Stimulated activated CD8-positive, alpha-beta memory T cell treated with anti-CD3 and anti-CD28 coated beads, Interleukin-7, amount 100 ng/mL, for 4 hours (primary cell): ENCODE data around the gene NCF4.
A peak's percentile ranks its signal among the peaks of the same experiment; 100 is the strongest.

ENCODE experiments used
- DNase-seq, 2 donors: peaks; one replicate each; pipeline ENCODE4 v3.0.0-alpha.2; 2020; ENCODE audit warnings: low read depth in 2 of 2

Gene NCF4

GRCh38 chr22:36860821-36861659 lies at the start of gene NCF4:
Gene NCF4 (plus strand): TSS chr22:36861006. CDS start chr22:36861172, 166 bp downstream.
- DNase-seq: peak in 1 of 2 donors; percentile 13

DNA sequence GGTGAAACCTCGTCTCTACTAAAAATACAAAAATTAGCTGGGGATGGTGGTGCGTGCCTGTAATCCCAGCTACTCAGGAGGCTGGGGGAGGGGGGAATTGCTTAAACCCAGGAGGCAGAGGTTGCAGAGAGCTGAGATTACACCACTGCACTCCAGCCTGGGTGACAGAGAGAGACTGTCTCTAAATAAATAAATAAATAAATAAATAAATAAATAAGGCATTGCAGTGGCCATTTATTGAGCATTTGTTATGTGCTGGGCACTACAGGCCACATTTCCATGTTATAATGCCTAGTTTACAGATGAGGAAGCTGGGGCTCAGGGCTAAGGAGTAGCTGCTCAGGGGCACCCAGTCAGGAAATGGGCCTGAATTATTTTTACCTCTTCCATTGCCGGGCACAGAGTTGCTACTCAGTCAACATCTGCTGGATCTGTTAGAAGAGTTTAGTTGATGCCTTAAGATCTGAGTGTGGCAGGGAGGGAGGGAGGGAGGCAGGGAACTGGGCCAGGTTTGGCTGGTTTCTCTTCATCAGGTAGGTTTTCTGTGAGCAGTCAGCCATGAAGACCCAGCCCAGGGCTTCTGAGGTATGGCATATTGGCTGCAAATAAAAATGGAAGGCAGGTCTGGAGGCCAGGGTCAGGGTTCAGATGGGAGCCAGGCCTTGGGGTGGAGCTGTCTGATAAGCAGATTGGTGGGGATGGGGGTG lies 49.6 kb upstream of the NCF4 start:
- no peak for DNase-seq

DNA sequence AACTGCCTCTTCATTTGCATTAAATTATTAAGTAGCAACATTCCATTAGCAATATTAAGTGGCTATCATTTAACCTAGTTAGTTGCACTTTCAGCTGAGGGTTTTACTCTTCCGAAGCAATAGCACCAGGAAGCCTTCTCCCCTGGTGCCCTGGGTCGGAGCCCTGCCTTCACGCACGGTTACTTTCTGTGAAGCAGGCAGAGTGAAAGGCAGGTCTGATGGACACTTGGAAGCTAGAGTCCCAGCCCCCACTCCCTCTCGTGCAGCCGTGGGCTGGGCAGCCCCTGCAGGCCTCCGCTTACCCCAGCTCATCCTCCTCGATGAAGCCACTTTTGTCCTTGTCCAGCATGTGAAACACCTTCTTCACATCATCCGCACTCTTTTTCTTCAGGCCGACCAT lies 46.0 kb upstream of the NCF4 start:
- DNase-seq: no peak

GRCh38 chr22:36815558-36816338 lies 45.1 kb upstream of the NCF4 start:
- no peak for DNase-seq

DNA sequence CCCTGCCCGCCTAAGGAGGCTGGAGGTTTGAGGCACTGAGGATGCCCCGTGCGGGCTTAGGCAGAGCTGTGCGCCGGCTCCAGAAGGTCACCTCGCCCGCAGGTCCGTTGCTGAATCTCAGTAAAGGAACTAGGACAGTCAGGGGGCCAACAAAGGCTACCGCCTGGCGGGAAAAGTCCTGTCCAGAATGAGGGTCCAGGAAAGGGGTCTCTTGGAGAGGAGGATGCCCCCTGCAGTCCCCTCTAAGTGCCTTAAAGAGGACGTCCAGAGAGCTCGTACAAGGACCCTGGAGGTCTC lies 44.5 kb upstream of the NCF4 start:
- DNase-seq: no peak

DNA sequence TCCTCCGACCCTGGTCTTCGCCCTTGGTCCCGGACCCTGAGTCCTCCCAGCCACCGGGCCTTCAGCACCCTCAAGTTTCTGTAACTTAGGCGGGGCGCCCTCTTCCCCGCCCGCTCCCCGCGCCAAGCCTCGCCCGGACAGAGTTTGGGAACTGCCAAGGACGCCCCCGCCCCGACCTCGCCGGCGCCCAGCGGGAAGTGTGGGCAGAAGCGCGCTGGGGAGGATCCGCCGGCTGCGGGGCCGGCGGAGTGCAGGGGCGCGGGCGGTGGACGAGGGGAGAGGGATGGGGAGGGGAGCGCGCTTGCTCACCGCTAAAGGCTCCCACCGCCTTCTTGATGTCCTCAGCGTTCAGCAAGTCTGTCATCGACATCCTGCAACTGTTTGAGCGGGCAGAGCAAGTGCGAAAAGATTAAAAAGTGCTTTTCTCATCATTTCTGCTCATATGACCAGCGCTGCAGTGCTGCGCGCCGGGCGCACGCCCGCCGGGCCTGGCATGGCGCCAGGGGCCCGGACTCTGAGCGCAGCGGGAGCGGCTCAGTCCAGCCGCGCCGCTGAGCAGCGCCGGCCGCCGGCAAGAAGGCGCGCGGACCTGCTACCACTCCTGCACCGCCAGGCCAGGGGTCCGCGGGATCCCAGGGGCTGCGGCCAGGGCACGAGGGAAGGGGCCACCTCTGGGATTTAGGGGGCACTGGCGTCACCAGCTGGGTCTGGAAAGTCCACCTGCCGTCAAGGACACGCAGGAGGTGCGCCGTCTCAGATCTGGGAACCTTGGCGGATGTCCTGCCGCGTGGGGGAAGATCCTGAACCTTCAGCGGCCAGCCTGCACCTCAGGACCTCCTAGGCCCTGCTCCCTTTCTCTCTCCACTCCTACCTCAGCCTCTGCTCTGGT lies 43.9 kb upstream of the NCF4 start, which contains the start of gene PVALB:
Gene PVALB (minus strand): TSS at position 400 of the 889 bp plus-strand sequence. CDS start 30 bp downstream, at position 370.
- DNase-seq: no peak

DNA sequence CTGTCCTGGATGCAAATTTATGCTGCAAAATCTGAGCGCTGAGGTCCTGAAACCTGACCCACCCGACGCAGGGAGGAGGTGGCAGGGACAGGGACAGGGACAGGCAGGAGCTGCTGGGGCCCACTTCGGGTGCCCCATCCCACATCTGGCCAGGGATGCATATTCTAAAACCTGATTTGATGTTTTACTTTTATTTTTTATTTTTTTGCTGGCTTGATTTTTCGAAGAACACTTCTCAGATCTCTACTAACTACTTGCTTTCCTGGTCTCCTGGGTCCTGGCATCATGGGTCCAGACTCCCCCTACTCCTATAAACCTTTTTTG lies 43.3 kb upstream of the NCF4 start:
- DNase-seq: no peak

- DNase-seq: no peak
Observed at GRCh38 chr22:36818010-36818642, 42.7 kb upstream of the NCF4 start.

GRCh38 chr22:36819112-36819511 lies 41.7 kb upstream of the NCF4 start:
- DNase-seq: no peak

- no peak for DNase-seq
Observed at GRCh38 chr22:36822581-36822980, 38.2 kb upstream of the NCF4 start.

- no peak for DNase-seq
Observed at GRCh38 chr22:36823186-36823839, 37.5 kb upstream of the NCF4 start.

DNA sequence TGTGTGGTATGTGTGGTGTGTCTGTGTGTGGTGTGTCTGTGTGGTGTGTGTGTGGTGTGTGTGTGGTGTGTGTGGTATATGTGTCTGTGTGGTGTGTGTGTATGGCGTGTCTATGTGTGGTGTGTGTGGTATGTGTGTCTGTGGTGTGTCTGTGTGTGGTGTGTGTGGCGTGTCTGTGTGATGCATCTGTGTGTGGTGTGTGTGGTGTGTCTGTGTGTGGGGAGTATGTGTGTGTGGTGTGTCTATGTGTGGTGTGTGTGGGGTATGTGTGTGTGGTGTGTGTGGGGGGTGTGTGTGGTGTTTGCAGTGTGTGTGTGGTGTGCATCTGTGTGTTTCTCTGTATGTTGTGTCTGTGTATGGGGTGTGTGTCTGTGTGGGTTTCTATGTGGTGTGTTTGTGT lies 36.2 kb upstream of the NCF4 start:
- no peak for DNase-seq

- DNase-seq: no peak
Observed at GRCh38 chr22:36826262-36826661, 34.5 kb upstream of the NCF4 start.

GRCh38 chr22:36828815-36829214 lies 32.0 kb upstream of the NCF4 start:
- DNase-seq: no peak

DNA sequence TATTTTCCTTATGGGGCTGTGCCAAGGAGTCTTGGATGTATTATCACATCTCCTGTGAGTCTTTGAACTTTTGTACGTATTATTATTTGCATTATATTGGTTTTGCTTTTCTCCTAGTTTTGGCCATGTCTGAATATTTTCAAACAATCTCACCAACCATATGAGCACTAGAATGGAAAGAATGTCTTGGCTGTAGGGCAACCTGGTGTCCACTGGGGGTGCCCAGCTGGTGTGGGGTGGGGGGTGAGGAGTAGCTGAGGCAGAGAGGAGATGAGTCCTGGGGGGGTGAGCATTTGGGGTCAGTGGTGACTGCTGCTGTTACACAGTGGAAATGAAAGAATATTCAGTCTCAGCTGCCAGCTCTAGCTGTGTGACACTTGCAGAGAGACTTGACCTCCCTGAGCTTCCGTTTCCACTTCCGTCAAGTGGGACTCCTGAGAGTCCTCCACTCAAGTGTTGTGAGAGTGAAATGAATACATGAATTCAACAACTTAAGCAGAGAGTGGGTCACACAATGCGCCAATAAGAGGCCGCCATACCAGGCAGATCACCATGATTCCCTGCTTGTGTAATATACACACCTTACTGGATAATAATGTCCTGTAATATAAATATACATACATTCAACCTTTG lies 31.3 kb upstream of the NCF4 start:
- DNase-seq: no peak

DNA sequence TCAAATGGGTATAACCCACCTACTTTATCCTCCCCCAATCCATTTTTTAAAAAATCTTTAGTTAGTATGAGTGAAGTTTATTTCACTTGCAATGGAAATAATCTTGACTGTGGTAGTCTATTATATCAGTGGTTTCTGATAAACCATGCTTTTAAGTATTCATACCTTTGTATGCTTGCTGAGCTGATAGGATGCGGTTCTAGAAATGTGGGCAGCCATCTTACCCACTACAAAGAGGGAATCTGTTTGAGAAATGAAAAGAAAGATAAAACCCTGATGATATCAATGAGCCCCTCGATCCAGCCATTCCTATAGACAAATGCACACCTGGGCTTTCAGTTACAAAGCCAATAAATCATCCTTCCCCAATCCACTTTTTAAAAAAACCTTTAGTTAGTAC lies 30.2 kb upstream of the NCF4 start:
- DNase-seq: no peak

- no peak for DNase-seq
Observed at GRCh38 chr22:36831206-36831605, 29.6 kb upstream of the NCF4 start.

GRCh38 chr22:36831717-36832116 lies 29.1 kb upstream of the NCF4 start:
- no peak for DNase-seq

DNA sequence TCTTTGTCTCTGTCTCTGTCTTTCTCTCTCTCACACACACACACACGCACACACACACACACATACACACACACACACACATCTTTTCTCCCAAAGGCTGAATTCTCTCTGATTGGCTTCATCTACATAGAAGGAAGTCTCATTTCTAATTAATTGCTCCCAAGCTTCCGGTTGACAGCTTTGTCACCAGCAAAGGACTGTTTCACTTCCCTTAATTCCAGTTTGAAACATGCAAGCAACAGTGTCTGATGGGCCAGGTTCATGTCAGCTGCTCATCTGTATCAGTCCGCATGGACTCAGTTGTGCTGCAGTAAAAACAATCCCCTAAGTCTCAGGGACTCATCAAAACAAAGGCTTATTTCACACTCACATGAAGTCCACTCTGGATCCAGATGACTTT lies 27.7 kb upstream of the NCF4 start:
- no peak for DNase-seq

DNA sequence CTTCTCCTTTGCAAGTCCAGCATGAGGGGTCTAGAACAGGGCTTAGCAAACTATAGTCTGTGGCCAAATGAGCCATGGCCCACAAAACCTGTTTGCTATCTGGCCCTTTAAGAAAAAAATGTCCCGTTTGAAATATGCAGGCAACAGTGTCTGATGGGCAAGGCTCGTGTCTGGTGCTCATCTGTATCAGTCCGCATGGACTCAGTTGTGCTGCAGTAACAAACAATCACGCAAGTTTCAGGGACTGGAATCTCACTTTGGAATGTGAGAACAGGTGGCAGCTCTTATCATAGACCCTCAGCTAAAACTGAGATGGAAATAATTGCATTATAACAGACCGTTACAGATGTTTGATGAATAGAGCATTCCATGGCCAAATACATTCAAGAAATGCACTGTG lies 24.9 kb upstream of the NCF4 start:
- DNase-seq: no peak
